Measurements from ENCODE around the gene URB1. TPM values are rescaled to one million over a fixed set of nuclear protein-coding genes. Genes with fewer than 3 reads are reported as not detected.

Gene URB1
- total and polyA plus RNA-seq, 2 experiments from 2014 or later, result 7.7 to 44.1 TPM

GRCh38 chr21:32329776-32330175 lies 63.0 kb downstream of the URB1 start:
- Histone ChIP-seq H3K36me3 (ENCODE audit: insufficient read depth) (peaks cover 63% of the 10 kb centered on the region), H3K9me2 (ENCODE audit: insufficient read depth) (no peaks in the 10 kb centered on the region), H3K4me2 (no peak overlapping the region), H3K27me3 (ENCODE audit: insufficient read depth) (no peaks in the 10 kb centered on the region), H3F3A (replicated peaks; ENCODE audit: low read depth) (no peaks in the 10 kb centered on the region), H2AFZ (no peak overlapping the region), H3K4me3 (no peak overlapping the region), H4K20me1 (replicated peaks; ENCODE audit: insufficient read depth) (peaks cover 9% of the 10 kb centered on the region; the same call in 1 of the 2 replicates), H3K4me1 (ENCODE audit: insufficient read depth) (no peaks in the 10 kb centered on the region), H3K79me2 (replicated peaks; ENCODE audit: insufficient read depth) (no peaks in the 10 kb centered on the region; the same call in 1 of the 2 replicates), H3K27ac (ENCODE audit: low read depth) (no peak overlapping the region)
- H3K36me3 Mint-ChIP-seq (ENCODE audit: low read depth), result peaks cover 83% of the 10 kb centered on the region
- TF ChIP-seq ZNF114 (CRISPR knock-in tag; IDR thresholded peaks at IDR 0.05), result no peak
- no peak for TF ChIP-seq CREB1 (CRISPR knock-in tag; IDR thresholded peaks at IDR 0.05; ENCODE audit: low read depth)
- TF ChIP-seq JUNB (IDR thresholded peaks at IDR 0.05; ENCODE audit: unreplicated experiment), result no peak
- no peak for TF ChIP-seq EZH2 (IDR thresholded peaks at IDR 0.05; ENCODE audit: low read depth, unreplicated experiment)
- TF ChIP-seq REST (IDR thresholded peaks at IDR 0.05; ENCODE audit: unreplicated experiment), result no peak
- TF ChIP-seq NANOG (IDR thresholded peaks at IDR 0.05; ENCODE audit: borderline replicate concordance), result no peak
- no peak for TF ChIP-seq ZNF462 (CRISPR knock-in tag; IDR thresholded peaks at IDR 0.05)
- DNase-seq (ENCODE audit: low spot score) (no peak), ATAC-seq (no peak)
- H3K9me3 Mint-ChIP-seq, result no peaks in the 10 kb centered on the region
- H3K27ac Mint-ChIP-seq, result no peak overlapping the region
- no peak overlapping the region for H3K4me3 Mint-ChIP-seq
- H3K4me1 Mint-ChIP-seq, result peaks cover 7% of the 10 kb centered on the region
- H3K27me3 Mint-ChIP-seq (ENCODE audit: insufficient read depth, low read depth, poor library complexity), result no peaks in the 10 kb centered on the region
